SJSA1 (cell line): ENCODE measurements around the gene JAK1. TPM values are rescaled to one million over a fixed set of nuclear protein-coding genes. Genes with fewer than 3 reads are reported as not detected.

Experiments
- DNase-seq, 2 experiments: peaks; one replicate each; pipeline ENCODE4 v3.0.0-alpha.2; 2015 to 2020; ENCODE audit warnings: low spot score in 2 of 2, low read depth in 1 of 2
- H3K27ac ChIP-seq: fragments of 250-450 bp; sonication (Bioruptor Pico); 2 replicates; pipeline ENCODE4 v1.5.1; 2020; ENCODE audit warnings: mild to moderate bottlenecking, moderate library complexity
- H3K27me3 ChIP-seq: fragments of 250-450 bp; sonication (Bioruptor Pico); replicated peaks from 2 replicates; pipeline ENCODE4 v1.5.1; 2020; ENCODE audit warnings: mild to moderate bottlenecking, moderate library complexity
- H3K36me3 ChIP-seq: fragments of 250-450 bp; sonication (Bioruptor Pico); 2 replicates; pipeline ENCODE4 v1.5.1; 2020; ENCODE audit warnings: mild to moderate bottlenecking
- H3K4me1 ChIP-seq: fragments of 250-450 bp; sonication (Bioruptor Pico); replicated peaks from 2 replicates; pipeline ENCODE4 v1.6.1; 2021; ENCODE audit warnings: mild to moderate bottlenecking
- H3K4me3 ChIP-seq: fragments of 250-450 bp; sonication (Bioruptor Pico); 2 replicates; pipeline ENCODE4 v1.5.1; 2020; ENCODE audit warnings: mild to moderate bottlenecking
- H3K9me3 ChIP-seq: fragments of 250-450 bp; sonication (Bioruptor Pico); replicated peaks from 2 replicates; pipeline ENCODE4 v1.5.1; 2020; ENCODE audit warnings: mild to moderate bottlenecking
- total RNA-seq: library from RNA; depleted of rRNA; stranded (reverse); fragments of >200 nt; shearing (Covaris generic); gene quantifications from 2 replicates; pipeline ENCODE4 v1.2.3, GENCODE V29; 2014

The JAK1 gene
- total RNA-seq, 1 experiment from 2014 or later, result 99.7 TPM

GRCh38 chr1:64878931-64879611 is 87.3 kb downstream of the JAK1 start:
- Histone ChIP-seq H3K4me3 (no peak overlapping the region), H3K27ac (no peak overlapping the region), H3K27me3 (no peaks in the 10 kb centered on the region), H3K36me3 (peaks cover 33% of the 10 kb centered on the region), H3K9me3 (no peaks in the 10 kb centered on the region), H3K4me1 (no peaks in the 10 kb centered on the region)
- DNase-seq, result no peak

- no peaks in the 10 kb centered on the region for H3K27me3 ChIP-seq
- peaks cover 43% of the 10 kb centered on the region for H3K36me3 ChIP-seq
- no peak overlapping the region for H3K4me3 ChIP-seq
- H3K9me3 ChIP-seq, result no peaks in the 10 kb centered on the region
- H3K4me1 ChIP-seq, result no peaks in the 10 kb centered on the region
- no peak overlapping the region for H3K27ac ChIP-seq
- DNase-seq, result no peak
Measured at GRCh38 chr1:64878090-64878489, 88.3 kb downstream of the JAK1 start.

- Histone ChIP-seq H3K9me3 (no peaks in the 10 kb centered on the region), H3K27me3 (no peaks in the 10 kb centered on the region), H3K4me3 (no peak overlapping the region), H3K4me1 (no peaks in the 10 kb centered on the region), H3K27ac (no peak overlapping the region), H3K36me3 (peaks cover 48% of the 10 kb centered on the region)
- no peak for DNase-seq
Measured at GRCh38 chr1:64877598-64877997, 88.8 kb downstream of the JAK1 start.

GRCh38 chr1:64877151-64877550 is 89.2 kb downstream of the JAK1 start:
- Histone ChIP-seq H3K27me3 (no peaks in the 10 kb centered on the region), H3K4me3 (no peak overlapping the region), H3K4me1 (no peaks in the 10 kb centered on the region), H3K27ac (no peak overlapping the region), H3K36me3 (peaks cover 48% of the 10 kb centered on the region), H3K9me3 (no peaks in the 10 kb centered on the region)
- no peak for DNase-seq

- no peak overlapping the region for H3K27ac ChIP-seq
- H3K4me1 ChIP-seq, result no peaks in the 10 kb centered on the region
- no peaks in the 10 kb centered on the region for H3K27me3 ChIP-seq
- no peak overlapping the region for H3K4me3 ChIP-seq
- H3K36me3 ChIP-seq, result peaks cover 48% of the 10 kb centered on the region
- DNase-seq, result no peak
- no peaks in the 10 kb centered on the region for H3K9me3 ChIP-seq
Measured at GRCh38 chr1:64875606-64876005, 90.7 kb downstream of the JAK1 start.

- Histone ChIP-seq H3K4me1 (no peaks in the 10 kb centered on the region), H3K36me3 (peaks cover 53% of the 10 kb centered on the region), H3K27me3 (no peaks in the 10 kb centered on the region), H3K4me3 (no peak overlapping the region), H3K27ac (no peak overlapping the region), H3K9me3 (no peaks in the 10 kb centered on the region)
- no peak for DNase-seq
Measured at GRCh38 chr1:64875101-64875500, 91.2 kb downstream of the JAK1 start.

- Histone ChIP-seq H3K4me1 (no peaks in the 10 kb centered on the region), H3K27ac (no peak overlapping the region), H3K27me3 (no peaks in the 10 kb centered on the region), H3K4me3 (no peak overlapping the region), H3K9me3 (no peaks in the 10 kb centered on the region), H3K36me3 (peaks cover 57% of the 10 kb centered on the region)
- no peak for DNase-seq
Measured at GRCh38 chr1:64874666-64875065, 91.7 kb downstream of the JAK1 start.

- H3K4me3 ChIP-seq, result no peak overlapping the region
- no peak for DNase-seq
- H3K9me3 ChIP-seq, result no peaks in the 10 kb centered on the region
- H3K36me3 ChIP-seq, result peaks cover 63% of the 10 kb centered on the region
- no peak overlapping the region for H3K27ac ChIP-seq
- H3K27me3 ChIP-seq, result no peaks in the 10 kb centered on the region
- H3K4me1 ChIP-seq, result no peaks in the 10 kb centered on the region
Measured at GRCh38 chr1:64873576-64873975, 92.8 kb downstream of the JAK1 start.

- no peaks in the 10 kb centered on the region for H3K9me3 ChIP-seq
- H3K4me1 ChIP-seq, result no peaks in the 10 kb centered on the region
- no peak overlapping the region for H3K27ac ChIP-seq
- DNase-seq, result no peak
- no peaks in the 10 kb centered on the region for H3K27me3 ChIP-seq
- peaks cover 66% of the 10 kb centered on the region for H3K36me3 ChIP-seq
- no peak overlapping the region for H3K4me3 ChIP-seq
Measured at GRCh38 chr1:64872067-64872466, 94.3 kb downstream of the JAK1 start.

- peaks cover 68% of the 10 kb centered on the region for H3K36me3 ChIP-seq
- no peak for DNase-seq
- no peak overlapping the region for H3K4me3 ChIP-seq
- no peaks in the 10 kb centered on the region for H3K9me3 ChIP-seq
- H3K27ac ChIP-seq, result no peak overlapping the region
- no peaks in the 10 kb centered on the region for H3K4me1 ChIP-seq
- H3K27me3 ChIP-seq, result no peaks in the 10 kb centered on the region
Measured at GRCh38 chr1:64871256-64871655, 95.1 kb downstream of the JAK1 start.

- H3K4me3 ChIP-seq, result no peak overlapping the region
- H3K27me3 ChIP-seq, result no peaks in the 10 kb centered on the region
- no peak for DNase-seq
- no peaks in the 10 kb centered on the region for H3K4me1 ChIP-seq
- no peak overlapping the region for H3K27ac ChIP-seq
- no peaks in the 10 kb centered on the region for H3K9me3 ChIP-seq
- peaks cover 44% of the 10 kb centered on the region for H3K36me3 ChIP-seq
Measured at GRCh38 chr1:64867266-64867665, 99.1 kb downstream of the JAK1 start.

- no peaks in the 10 kb centered on the region for H3K9me3 ChIP-seq
- H3K4me3 ChIP-seq, result no peak overlapping the region
- no peak for DNase-seq
- no peaks in the 10 kb centered on the region for H3K4me1 ChIP-seq
- H3K36me3 ChIP-seq, result peaks cover 43% of the 10 kb centered on the region
- no peak overlapping the region for H3K27ac ChIP-seq
- no peaks in the 10 kb centered on the region for H3K27me3 ChIP-seq
Measured at GRCh38 chr1:64866689-64867088, 99.7 kb downstream of the JAK1 start.

GRCh38 chr1:64865105-64865757 is 101.1 kb downstream of the JAK1 start:
- DNase-seq, result no peak
- Histone ChIP-seq H3K27me3 (no peaks in the 10 kb centered on the region), H3K9me3 (no peaks in the 10 kb centered on the region), H3K4me1 (no peaks in the 10 kb centered on the region), H3K4me3 (no peak overlapping the region), H3K27ac (no peak overlapping the region), H3K36me3 (peaks cover 37% of the 10 kb centered on the region)

GRCh38 chr1:64864018-64864940 is 102.1 kb downstream of the JAK1 start:
- H3K4me1 ChIP-seq, result no peaks in the 10 kb centered on the region
- H3K27me3 ChIP-seq, result no peaks in the 10 kb centered on the region
- H3K27ac ChIP-seq, result no peak overlapping the region
- H3K9me3 ChIP-seq, result no peaks in the 10 kb centered on the region
- peaks cover 34% of the 10 kb centered on the region for H3K36me3 ChIP-seq
- DNase-seq, result peak in 1 of 2 experiments; percentile 15
- H3K4me3 ChIP-seq, result no peak overlapping the region
